Ovary (tissue), 3 donors: Measurements from ENCODE around the gene KANSL1L.

Experiments
- POLR2A ChIP-seq: fragments of 450-650 bp; IDR thresholded peaks from one replicate; pipeline ENCODE4 v1.6.1; 2017; ENCODE audit warnings: antibody characterized with exemption, mild to moderate bottlenecking, moderate library complexity
- TF ChIP-seq, protein P1 (sequence below), 3 donors: fragments of 450-650 bp in 2 of 3; fragments of 200-600 bp in 1 of 3; IDR thresholded peaks; one replicate each; pipeline versions ENCODE4 v1.5.1 to v1.8.0; 2016 to 2022; ENCODE audit warnings: antibody characterized with exemption in 3 of 3, mild to moderate bottlenecking in 1 of 3
- donor health status: DM: no; HTN: no; CAD: no.

DNA sequence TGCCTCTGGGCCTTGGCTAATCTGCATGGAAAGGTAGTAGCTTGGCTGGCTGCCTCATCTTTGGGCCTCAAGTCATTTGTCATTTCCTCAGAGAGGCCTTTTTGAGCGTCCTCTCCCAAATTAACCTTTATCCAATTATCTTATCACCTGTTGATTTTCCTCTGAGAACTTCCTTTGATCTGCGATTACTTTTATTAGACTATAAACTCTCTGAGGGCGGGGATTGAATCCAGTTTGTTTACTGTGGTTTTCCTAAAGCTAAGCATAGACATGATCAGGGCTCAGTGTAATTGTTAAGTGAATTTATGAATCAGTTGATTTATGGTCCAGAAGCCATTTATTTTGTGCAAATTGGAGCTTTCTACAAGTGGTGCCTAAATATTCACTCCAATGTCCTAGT lies 161.3 kb downstream of the KANSL1L start:
- no peak for TF ChIP-seq POLR2A
- TF ChIP-seq, protein P1, sequence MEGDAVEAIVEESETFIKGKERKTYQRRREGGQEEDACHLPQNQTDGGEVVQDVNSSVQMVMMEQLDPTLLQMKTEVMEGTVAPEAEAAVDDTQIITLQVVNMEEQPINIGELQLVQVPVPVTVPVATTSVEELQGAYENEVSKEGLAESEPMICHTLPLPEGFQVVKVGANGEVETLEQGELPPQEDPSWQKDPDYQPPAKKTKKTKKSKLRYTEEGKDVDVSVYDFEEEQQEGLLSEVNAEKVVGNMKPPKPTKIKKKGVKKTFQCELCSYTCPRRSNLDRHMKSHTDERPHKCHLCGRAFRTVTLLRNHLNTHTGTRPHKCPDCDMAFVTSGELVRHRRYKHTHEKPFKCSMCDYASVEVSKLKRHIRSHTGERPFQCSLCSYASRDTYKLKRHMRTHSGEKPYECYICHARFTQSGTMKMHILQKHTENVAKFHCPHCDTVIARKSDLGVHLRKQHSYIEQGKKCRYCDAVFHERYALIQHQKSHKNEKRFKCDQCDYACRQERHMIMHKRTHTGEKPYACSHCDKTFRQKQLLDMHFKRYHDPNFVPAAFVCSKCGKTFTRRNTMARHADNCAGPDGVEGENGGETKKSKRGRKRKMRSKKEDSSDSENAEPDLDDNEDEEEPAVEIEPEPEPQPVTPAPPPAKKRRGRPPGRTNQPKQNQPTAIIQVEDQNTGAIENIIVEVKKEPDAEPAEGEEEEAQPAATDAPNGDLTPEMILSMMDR (IDR thresholded peaks at IDR 0.05), result no peak
